Measurements from ENCODE around the gene GRID1.
"Not testable (repeated sequence)": the region's sequence is repeated elsewhere in the genome, so short reads cannot be mapped to it uniquely, and the experiment has no call there.

The GRID1 gene

GRCh38 chr10:86391236-86391840 is 24.7 kb upstream of the GRID1 start:
- Histone ChIP-seq H3K4ac (ENCODE audit: low read depth in 1 of 2, low read length in 2 of 2) (no peak overlapping the region), H2BK15ac (ENCODE audit: low read depth, poor library complexity, severe bottlenecking) (no peak overlapping the region), H3K9me3 (ENCODE audit: control insufficient read depth, low read length) (no peaks in the 10 kb centered on the region), H2BK120ac (ENCODE audit: low read depth, low read length) (no peak overlapping the region), H3K4me1 (ENCODE audit: control insufficient read depth, insufficient read depth, low read depth, low read length) (peaks cover 9% of the 10 kb centered on the region), H3K9ac (ENCODE audit: low read length) (no peak overlapping the region), H3K23ac (ENCODE audit: low read length in 2 of 2) (no peak overlapping the region), H4K91ac (ENCODE audit: low read length) (no peak overlapping the region), H3K18ac (ENCODE audit: low read depth in 1 of 2, low read length in 2 of 2) (no peak overlapping the region), H2BK5ac (ENCODE audit: low read depth, low read length, poor library complexity, severe bottlenecking) (no peak overlapping the region), H2AFZ (ENCODE audit: low read depth, low read length) (no peak overlapping the region), H3K36me3 (ENCODE audit: control insufficient read depth in 1 of 2, insufficient read depth in 2 of 2, low read depth in 1 of 2, low read length in 2 of 2) (no peaks in the 10 kb centered on the region), H3K27ac (ENCODE audit: low read length, poor library complexity, severe bottlenecking) (no peak overlapping the region), H3K14ac (ENCODE audit: low read length in 2 of 2) (no peak overlapping the region), H3K4me3 (ENCODE audit: insufficient read depth in 1 of 2, low read depth in 1 of 2, low read length in 2 of 2) (no peak overlapping the region), H4K8ac (ENCODE audit: low read length) (no peak overlapping the region), H2AK5ac (ENCODE audit: low read length, severe bottlenecking) (no peak overlapping the region), H2BK12ac (ENCODE audit: low read length in 2 of 2) (no peak overlapping the region), H3K4me2 (ENCODE audit: low read length, poor library complexity, severe bottlenecking) (no peak overlapping the region), H3K79me1 (replicated peaks; ENCODE audit: low read length, poor library complexity, severe bottlenecking) (no peaks in the 10 kb centered on the region), H3K27me3 (ENCODE audit: control insufficient read depth in 1 of 2, insufficient read depth in 1 of 2, low read length in 2 of 2) (peaks cover 43 to 77% of the 10 kb centered on the region in 2 experiments)
- DNase-seq = no peak
- 94% methylated on average over 8 of the region's 8 CpGs for WGBS

DNA sequence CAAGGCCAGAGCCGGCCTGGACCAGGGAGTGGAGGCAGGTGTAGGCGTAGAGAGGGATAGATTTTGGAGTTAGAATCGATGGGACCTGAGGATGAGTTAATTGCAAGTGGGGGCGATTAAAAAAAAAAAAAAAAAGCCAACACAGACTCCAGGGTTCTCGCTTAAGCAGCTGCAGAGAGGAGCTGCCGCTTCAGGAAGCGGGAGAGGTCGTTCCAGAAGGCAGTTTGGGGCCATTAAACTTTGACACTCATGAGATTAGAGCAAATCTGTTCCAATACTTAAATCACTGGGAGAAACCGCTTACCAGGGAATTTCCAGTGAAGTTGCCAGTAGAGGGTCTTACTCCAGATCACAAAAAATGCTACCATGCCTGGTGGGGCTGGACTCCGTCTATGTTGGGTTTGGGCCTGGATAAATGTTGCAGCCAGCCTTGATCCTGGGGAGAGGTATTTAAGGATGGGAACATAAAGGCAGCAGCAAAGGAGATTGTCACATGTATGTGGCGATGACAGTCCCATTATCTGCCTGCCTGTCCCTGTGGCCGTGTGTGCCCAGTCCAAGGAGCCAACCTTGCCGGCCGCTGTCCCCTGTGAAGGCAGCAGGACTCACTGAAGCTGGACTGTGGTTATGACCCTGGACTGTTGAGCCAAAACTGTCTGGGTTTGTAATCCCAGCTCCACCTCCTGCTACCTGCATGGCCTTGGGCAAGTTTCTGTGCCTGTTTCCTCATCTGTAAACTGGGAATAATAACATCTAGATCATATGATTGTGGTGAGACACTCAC is 23.9 kb upstream of the GRID1 start:
- Histone ChIP-seq H2BK5ac (ENCODE audit: low read depth, low read length, poor library complexity, severe bottlenecking) (no peak overlapping the region), H2BK15ac (ENCODE audit: low read depth, poor library complexity, severe bottlenecking) (no peak overlapping the region), H3K4me2 (ENCODE audit: low read length, poor library complexity, severe bottlenecking) (no peak overlapping the region), H4K91ac (ENCODE audit: low read length) (no peak overlapping the region), H3K18ac (ENCODE audit: low read depth in 1 of 2, low read length in 2 of 2) (no peak overlapping the region), H3K23ac (ENCODE audit: low read length in 2 of 2) (peak overlapping the region in 1 of 2 experiments; percentile 44), H2AFZ (ENCODE audit: low read depth, low read length) (no peak overlapping the region), H3K79me1 (replicated peaks; ENCODE audit: low read length, poor library complexity, severe bottlenecking) (no peaks in the 10 kb centered on the region), H3K36me3 (ENCODE audit: control insufficient read depth in 1 of 2, insufficient read depth in 2 of 2, low read depth in 1 of 2, low read length in 2 of 2) (no peaks in the 10 kb centered on the region), H3K14ac (ENCODE audit: low read length in 2 of 2) (no peak overlapping the region), H2BK12ac (ENCODE audit: low read length in 2 of 2) (no peak overlapping the region), H3K4ac (ENCODE audit: low read depth in 1 of 2, low read length in 2 of 2) (no peak overlapping the region), H4K8ac (ENCODE audit: low read length) (no peak overlapping the region), H2BK120ac (ENCODE audit: low read depth, low read length) (no peak overlapping the region), H3K9ac (ENCODE audit: low read length) (no peak overlapping the region), H3K27me3 (ENCODE audit: control insufficient read depth in 1 of 2, insufficient read depth in 1 of 2, low read length in 2 of 2) (peaks cover 43 to 81% of the 10 kb centered on the region in 2 experiments), H3K4me3 (ENCODE audit: insufficient read depth in 1 of 2, low read depth in 1 of 2, low read length in 2 of 2) (no peak overlapping the region), H3K27ac (ENCODE audit: low read length, poor library complexity, severe bottlenecking) (no peak overlapping the region), H3K4me1 (ENCODE audit: control insufficient read depth, insufficient read depth, low read depth, low read length) (peaks cover 9% of the 10 kb centered on the region), H3K9me3 (ENCODE audit: control insufficient read depth, low read length) (no peaks in the 10 kb centered on the region), H2AK5ac (ENCODE audit: low read length, severe bottlenecking) (no peak overlapping the region)
- 84% methylated on average over 14 of the region's 14 CpGs for WGBS
- no peak for DNase-seq

DNA sequence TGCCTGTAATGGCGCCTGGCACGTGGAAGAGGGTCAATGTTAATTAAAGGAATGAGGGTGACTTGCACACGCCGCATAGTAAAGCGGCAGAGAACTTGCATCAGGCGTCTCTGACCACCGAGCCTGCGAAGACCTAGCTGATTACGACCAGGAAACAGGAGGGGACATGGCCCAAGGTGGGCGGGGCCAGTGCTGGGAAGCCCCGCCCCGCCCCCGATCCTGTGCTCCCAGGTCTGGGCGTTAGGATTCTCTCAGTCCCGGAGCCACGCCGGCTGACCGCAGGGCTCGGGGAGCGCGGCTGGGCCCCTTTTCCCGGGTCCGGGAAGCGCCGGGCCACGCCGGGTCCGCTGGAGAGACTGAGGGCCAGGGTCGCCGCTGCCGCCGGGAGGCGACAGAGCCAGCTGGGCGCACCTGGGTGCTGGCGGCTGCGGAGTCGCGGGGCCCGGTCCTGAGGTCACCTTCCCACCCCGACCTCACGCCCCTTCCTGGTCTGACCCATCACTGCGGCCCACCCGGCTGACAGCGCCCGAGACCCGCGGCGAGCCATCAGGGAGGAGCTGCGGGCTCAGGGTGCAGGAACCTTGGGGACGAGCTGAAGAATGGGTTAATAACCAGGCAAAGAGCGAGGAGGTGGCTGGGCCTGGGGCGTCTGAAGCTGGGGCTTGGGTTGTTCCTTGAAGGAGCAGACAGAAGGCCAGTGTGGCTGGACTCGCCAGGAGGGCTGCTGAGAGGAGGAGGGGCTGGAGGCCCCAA is 23.0 kb upstream of the GRID1 start:
- no peaks in the 10 kb centered on the region for H3K9me3 ChIP-seq (ENCODE audit: control insufficient read depth, low read length)
- peak overlapping the region; percentile 42 for H4K8ac ChIP-seq (ENCODE audit: low read length)
- H3K27me3 ChIP-seq (ENCODE audit: control insufficient read depth in 1 of 2, insufficient read depth in 1 of 2, low read length in 2 of 2) = peaks cover 43 to 84% of the 10 kb centered on the region in 2 experiments
- H2AK5ac ChIP-seq (ENCODE audit: low read length, severe bottlenecking) = no peak overlapping the region
- no peaks in the 10 kb centered on the region for H3K79me1 ChIP-seq (replicated peaks; ENCODE audit: low read length, poor library complexity, severe bottlenecking)
- no peak overlapping the region for H3K27ac ChIP-seq (ENCODE audit: low read length, poor library complexity, severe bottlenecking)
- H3K23ac ChIP-seq (ENCODE audit: low read length in 2 of 2) = no peak overlapping the region
- H3K4ac ChIP-seq (ENCODE audit: low read depth in 1 of 2, low read length in 2 of 2) = no peak overlapping the region
- H3K18ac ChIP-seq (ENCODE audit: low read depth in 1 of 2, low read length in 2 of 2) = no peak overlapping the region
- 7% methylated on average over 32 of the region's 53 CpGs for WGBS
- no peak overlapping the region for H3K9ac ChIP-seq (ENCODE audit: low read length)
- no peak overlapping the region for H4K91ac ChIP-seq (ENCODE audit: low read length)
- peak overlapping the region; percentile 65 for H3K4me2 ChIP-seq (ENCODE audit: low read length, poor library complexity, severe bottlenecking)
- peak overlapping the region; percentile 54 for H2BK15ac ChIP-seq (ENCODE audit: low read depth, poor library complexity, severe bottlenecking)
- peak overlapping the region; percentile 46 for H2AFZ ChIP-seq (ENCODE audit: low read depth, low read length)
- H2BK5ac ChIP-seq (ENCODE audit: low read depth, low read length, poor library complexity, severe bottlenecking) = no peak overlapping the region
- H2BK120ac ChIP-seq (ENCODE audit: low read depth, low read length) = peak overlapping the region; percentile 23
- no peaks in the 10 kb centered on the region for H3K36me3 ChIP-seq (ENCODE audit: control insufficient read depth in 1 of 2, insufficient read depth in 2 of 2, low read depth in 1 of 2, low read length in 2 of 2)
- H2BK12ac ChIP-seq (ENCODE audit: low read length in 2 of 2) = no peak overlapping the region
- DNase-seq = peak; percentile 57
- peak overlapping the region; percentile 36 to 53 for H3K4me3 ChIP-seq (ENCODE audit: insufficient read depth in 1 of 2, low read depth in 1 of 2, low read length in 2 of 2)
- H3K14ac ChIP-seq (ENCODE audit: low read length in 2 of 2) = no peak overlapping the region
- peaks cover 9% of the 10 kb centered on the region for H3K4me1 ChIP-seq (ENCODE audit: control insufficient read depth, insufficient read depth, low read depth, low read length)

DNA sequence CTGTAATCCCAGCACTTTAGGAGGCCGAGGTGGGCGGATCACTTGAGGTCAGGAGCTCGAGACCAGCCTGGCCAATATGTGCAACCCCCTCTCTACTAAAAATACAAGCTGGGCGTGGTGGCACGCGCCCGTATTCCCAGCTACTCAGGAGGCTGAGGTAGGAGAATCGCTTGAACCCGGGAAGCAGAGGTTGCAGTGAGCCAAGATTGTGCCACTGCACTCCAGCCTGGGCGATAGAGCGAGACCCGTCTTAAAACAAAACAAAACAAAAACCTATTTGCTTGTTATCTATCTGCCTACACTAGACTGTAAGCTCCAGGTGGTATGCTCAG is 22.5 kb upstream of the GRID1 start:
- not testable (repeated sequence) for H2BK5ac ChIP-seq (ENCODE audit: low read depth, low read length, poor library complexity, severe bottlenecking); H3K23ac ChIP-seq (ENCODE audit: low read length in 2 of 2); H2BK15ac ChIP-seq (ENCODE audit: low read depth, poor library complexity, severe bottlenecking); H4K91ac ChIP-seq (ENCODE audit: low read length); H3K79me1 ChIP-seq (replicated peaks; ENCODE audit: low read length, poor library complexity, severe bottlenecking); H3K36me3 ChIP-seq (ENCODE audit: control insufficient read depth in 1 of 2, insufficient read depth in 2 of 2, low read depth in 1 of 2, low read length in 2 of 2); H3K9me3 ChIP-seq (ENCODE audit: control insufficient read depth, low read length); H3K4ac ChIP-seq (ENCODE audit: low read depth in 1 of 2, low read length in 2 of 2); H3K9ac ChIP-seq (ENCODE audit: low read length); H4K8ac ChIP-seq (ENCODE audit: low read length); H3K4me1 ChIP-seq (ENCODE audit: control insufficient read depth, insufficient read depth, low read depth, low read length); H2BK12ac ChIP-seq (ENCODE audit: low read length in 2 of 2); H2AK5ac ChIP-seq (ENCODE audit: low read length, severe bottlenecking); H2BK120ac ChIP-seq (ENCODE audit: low read depth, low read length); H3K27ac ChIP-seq (ENCODE audit: low read length, poor library complexity, severe bottlenecking); H3K14ac ChIP-seq (ENCODE audit: low read length in 2 of 2); H3K18ac ChIP-seq (ENCODE audit: low read depth in 1 of 2, low read length in 2 of 2); DNase-seq
- peaks cover 43 to 80% of the 10 kb centered on the region in 2 experiments for H3K27me3 ChIP-seq (ENCODE audit: control insufficient read depth in 1 of 2, insufficient read depth in 1 of 2, low read length in 2 of 2)
- H3K4me2 ChIP-seq (ENCODE audit: low read length, poor library complexity, severe bottlenecking) = peak overlapping the region; percentile 65
- peak overlapping the region in 1 of 2 experiments; percentile 53 for H3K4me3 ChIP-seq (ENCODE audit: insufficient read depth in 1 of 2, low read depth in 1 of 2, low read length in 2 of 2)
- WGBS = 77% methylated on average over 11 of the region's 12 CpGs
- H2AFZ ChIP-seq (ENCODE audit: low read depth, low read length) = peak overlapping the region; percentile 46

All from mesenchymal stem cell (in vitro differentiated cells and primary cell).